ENCODE results near the gene SAT1.
"Not testable (repeated sequence)": the region's sequence is repeated elsewhere in the genome, so short reads cannot be mapped to it uniquely, and the experiment has no call there.

The SAT1 gene

DNA sequence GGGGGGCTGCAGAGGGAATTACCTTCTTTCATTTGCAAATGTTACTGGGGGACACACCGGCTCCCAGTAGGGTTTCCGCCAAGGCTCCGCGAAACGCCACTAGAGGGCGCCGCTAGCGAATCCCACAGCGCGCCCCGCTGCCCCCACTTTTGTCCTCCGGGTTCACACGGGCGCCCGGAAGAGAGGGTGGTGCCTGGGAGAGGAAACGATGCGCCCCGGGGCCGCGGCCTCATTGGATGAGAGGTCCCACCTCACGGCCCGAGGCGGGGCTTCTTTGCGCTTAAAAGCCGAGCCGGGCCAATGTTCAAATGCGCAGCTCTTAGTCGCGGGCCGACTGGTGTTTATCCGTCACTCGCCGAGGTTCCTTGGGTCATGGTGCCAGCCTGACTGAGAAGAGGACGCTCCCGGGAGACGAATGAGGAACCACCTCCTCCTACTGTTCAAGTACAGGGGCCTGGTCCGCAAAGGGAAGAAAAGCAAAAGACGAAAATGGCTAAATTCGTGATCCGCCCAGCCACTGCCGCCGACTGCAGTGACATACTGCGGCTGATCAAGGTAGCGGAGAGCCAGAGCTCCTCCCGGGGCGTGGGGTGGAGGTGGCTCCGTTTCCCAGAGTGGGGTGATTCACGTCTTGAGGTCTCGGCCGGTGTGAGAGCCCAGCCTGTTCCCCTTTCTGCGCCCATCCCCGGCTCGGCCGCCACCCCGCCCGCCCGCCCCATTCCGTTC is at the start of gene SAT1:
Gene SAT1 (plus strand): TSS at position 311 of the 726 bp plus-strand sequence. CDS start 179 bp downstream, at position 490.
- FAIRE-seq (peak; percentile 88), DNase-seq (ENCODE audit: extremely low spot score, insufficient read length, low read depth) (peak; percentile 45)

- no peak for FAIRE-seq
- DNase-seq (ENCODE audit: extremely low spot score, insufficient read length, low read depth): no peak
Measured at GRCh38 chrX:23736030-23736429, 46.9 kb upstream of the SAT1 start.

- DNase-seq (ENCODE audit: extremely low spot score, insufficient read length, low read depth) (no peak), FAIRE-seq (peak; percentile 33)
Measured at GRCh38 chrX:23737413-23737812, 45.6 kb upstream of the SAT1 start.

DNA sequence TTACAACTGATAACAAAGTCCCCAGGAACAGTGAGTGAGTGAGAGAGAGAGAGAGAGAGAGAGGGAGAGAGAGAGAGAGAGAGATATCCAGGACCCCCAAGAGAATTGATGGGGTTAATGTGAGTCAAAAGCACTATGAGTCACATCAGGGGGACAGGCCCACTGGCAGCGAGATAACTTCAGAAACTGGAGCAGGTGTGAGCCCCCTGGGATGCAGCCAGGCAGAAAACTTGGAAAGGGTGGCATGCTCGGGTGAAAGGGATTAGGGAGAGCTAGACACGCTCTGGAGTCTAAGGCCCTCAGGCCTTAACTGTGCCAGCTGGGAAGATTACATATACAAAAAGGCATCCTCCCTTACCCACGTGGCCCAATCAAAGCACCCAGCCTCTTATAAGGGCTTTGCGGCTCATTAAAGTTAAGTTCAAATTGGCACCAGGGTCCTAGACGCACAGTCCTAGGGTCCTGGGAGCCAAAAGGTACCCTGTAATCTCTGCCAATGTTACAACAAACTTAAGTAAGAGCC is 40.7 kb upstream of the SAT1 start:
- FAIRE-seq: no peak
- no peak for DNase-seq (ENCODE audit: extremely low spot score, insufficient read length, low read depth)

DNA sequence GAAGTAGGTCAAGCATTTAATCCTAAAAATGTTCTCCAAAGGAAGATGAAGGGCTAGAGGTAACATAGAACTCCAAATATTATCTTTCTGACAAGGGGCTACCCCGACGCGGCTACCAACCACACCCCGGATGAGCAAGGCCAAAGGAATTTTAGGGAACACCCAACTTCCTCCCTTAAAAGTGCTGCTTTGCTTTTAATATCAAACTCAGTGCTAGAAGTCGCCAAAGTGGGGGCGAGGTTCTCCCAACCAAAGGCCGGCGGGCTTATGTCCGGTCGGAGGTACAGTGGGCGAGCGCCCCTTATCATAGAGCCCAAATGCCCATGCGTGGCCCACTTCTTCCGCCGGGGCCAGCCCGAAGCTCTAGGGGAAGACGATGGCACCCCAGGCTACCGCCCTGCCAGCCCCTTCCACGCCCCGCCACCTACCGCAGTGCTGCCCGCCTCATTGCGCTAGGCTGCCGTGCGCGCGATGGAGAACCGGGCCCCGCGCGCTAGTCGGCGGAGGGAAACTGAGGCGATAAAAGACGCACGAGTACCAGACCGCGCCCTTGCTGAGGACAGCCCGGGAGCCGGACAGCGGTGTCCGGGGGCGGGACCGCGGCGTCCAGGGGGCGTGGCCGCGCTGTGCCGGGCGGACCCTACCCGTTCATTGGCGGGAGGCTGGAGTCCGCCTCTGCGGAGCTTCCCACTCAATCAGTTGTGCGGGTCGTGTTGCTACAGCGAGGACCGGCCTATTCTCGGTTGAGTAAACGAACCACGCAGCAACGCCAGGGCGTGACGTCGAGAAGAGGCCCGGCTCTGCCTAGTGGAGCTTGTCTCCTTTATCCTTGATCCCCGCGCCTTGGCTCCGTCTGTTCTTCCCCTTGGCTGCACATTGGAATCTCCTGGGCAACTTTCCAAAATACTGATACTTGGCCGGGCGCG is 40.0 kb upstream of the SAT1 start, which contains the start of gene ACOT9:
Gene ACOT9 (minus strand): TSS at position 580 of the 926 bp plus-strand sequence. CDS start 132 bp downstream, at position 448.
- DNase-seq (ENCODE audit: extremely low spot score, insufficient read length, low read depth): peak; percentile 69
- peak; percentile 93 for FAIRE-seq

- FAIRE-seq: not testable (repeated sequence)
Measured at GRCh38 chrX:23743623-23743971, 39.4 kb upstream of the SAT1 start.

DNA sequence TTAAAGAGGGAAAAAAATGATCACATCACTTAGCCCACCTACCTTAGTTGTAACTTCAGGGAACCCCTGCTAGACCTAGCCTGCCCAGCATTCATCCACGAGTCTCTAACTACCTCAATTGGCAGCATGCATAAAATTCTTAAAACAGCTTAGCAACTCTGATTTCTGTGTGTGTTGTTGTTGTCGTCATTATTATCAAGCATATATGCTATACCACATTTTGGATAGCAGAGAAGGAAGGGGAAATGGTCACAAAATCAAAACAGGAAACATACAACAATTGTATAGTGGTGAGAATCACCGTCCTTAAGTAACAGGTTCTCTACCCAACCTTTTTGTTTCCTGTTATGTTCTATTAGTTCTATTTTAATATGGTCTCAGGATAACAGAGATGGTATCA is 37.2 kb upstream of the SAT1 start:
- no peak for DNase-seq (ENCODE audit: extremely low spot score, insufficient read length, low read depth)
- FAIRE-seq: no peak

More at GRCh38 chrX:23743623-23743971, 39.4 kb upstream of the SAT1 start:
- DNase-seq (ENCODE audit: extremely low spot score, insufficient read length, low read depth): not testable (repeated sequence)

DNA sequence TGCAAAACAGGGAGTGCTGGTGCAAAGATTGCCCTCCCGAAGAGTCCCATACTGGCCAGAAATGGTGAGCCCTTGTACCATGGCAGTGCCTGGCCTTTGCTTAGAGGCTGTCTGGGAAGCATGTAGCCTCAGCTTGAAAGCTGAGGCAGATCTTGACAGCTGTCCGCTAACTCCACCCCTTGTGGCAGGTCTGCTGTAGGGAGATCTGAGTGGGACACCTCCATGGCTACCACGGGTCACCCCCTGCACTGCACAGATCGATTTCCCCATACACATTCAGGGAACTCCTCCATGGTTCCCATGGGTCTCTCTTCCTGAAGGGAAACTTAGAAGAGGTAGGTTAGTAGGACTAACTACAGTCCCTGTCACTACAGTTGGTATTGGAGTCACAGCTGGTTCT is 33.8 kb upstream of the SAT1 start:
- DNase-seq (ENCODE audit: extremely low spot score, insufficient read length, low read depth) (no peak), FAIRE-seq (no peak)

DNA sequence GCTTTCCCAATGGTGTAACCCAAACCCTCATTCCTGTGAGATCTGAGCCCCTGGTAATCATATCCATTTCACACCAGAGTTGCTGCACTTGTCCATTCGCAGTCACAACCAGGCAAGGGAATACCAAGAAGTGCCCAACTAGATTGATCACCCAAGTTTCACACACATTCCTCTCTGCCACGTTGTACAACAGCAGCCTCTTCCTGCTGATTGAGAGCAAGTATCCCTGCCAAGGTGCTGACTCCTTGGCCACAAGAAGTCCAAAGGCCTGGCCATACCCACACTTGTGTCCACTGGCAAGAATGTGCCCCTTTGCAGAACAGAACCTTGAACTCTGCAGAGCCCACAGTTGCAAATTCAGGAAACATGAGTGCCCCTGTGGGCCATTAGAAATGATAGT is 33.4 kb upstream of the SAT1 start:
- DNase-seq (ENCODE audit: extremely low spot score, insufficient read length, low read depth): no peak
- no peak for FAIRE-seq

GRCh38 chrX:23752740-23753415 is 30.1 kb upstream of the SAT1 start:
- FAIRE-seq (no peak), DNase-seq (ENCODE audit: extremely low spot score, insufficient read length, low read depth) (no peak)

GRCh38 chrX:23754664-23755063 is 28.3 kb upstream of the SAT1 start:
- DNase-seq (ENCODE audit: extremely low spot score, insufficient read length, low read depth) (no peak), FAIRE-seq (no peak)

- no peak for DNase-seq (ENCODE audit: extremely low spot score, insufficient read length, low read depth)
- peak; percentile 82 for FAIRE-seq
Measured at GRCh38 chrX:23756165-23756564, 26.8 kb upstream of the SAT1 start.

DNA sequence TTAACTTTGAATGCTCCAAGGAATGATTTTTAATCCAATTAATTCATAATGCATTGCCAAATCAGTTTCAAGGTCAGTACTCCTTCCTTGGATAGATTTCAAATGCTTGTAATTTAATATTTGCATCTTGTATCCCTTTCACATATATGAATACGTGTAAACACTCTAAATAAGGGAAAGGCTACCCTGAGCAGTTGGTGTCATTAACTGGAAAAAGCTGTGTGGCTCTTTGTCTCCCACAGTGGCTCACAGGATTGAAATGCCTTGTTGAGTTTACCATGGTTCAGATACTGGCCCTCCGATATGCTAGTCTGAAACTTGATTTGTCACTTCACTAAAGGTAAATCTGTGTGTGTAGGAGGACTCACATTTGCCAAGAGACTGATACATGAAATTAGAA is 23.2 kb upstream of the SAT1 start:
- FAIRE-seq (no peak), DNase-seq (ENCODE audit: extremely low spot score, insufficient read length, low read depth) (no peak)

GRCh38 chrX:23764188-23764984 is 18.6 kb upstream of the SAT1 start:
- FAIRE-seq: no peak

DNA sequence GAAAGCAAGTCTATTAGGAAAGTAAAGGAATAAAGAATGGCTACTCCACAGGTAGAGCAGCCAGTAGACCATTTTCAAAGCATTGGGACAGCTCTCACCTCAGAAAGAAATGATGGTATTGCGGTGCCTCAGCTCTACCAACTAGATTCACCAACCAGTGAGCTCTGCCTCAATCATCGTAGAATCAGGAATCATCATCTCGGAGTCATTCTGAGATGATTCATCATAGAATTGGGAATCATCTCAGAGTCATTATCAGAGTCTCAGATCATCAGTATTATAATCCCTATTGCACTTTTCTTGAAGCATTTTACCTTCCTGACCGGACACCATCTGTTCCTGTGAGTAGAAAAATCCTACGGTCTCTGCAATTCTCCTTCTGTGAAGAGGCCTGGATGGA is 17.5 kb upstream of the SAT1 start:
- DNase-seq (ENCODE audit: extremely low spot score, insufficient read length, low read depth) (no peak), FAIRE-seq (no peak)

More at GRCh38 chrX:23764188-23764984, 18.6 kb upstream of the SAT1 start:
- DNase-seq (ENCODE audit: extremely low spot score, insufficient read length, low read depth): no peak

GRCh38 chrX:23765868-23766267 is 17.1 kb upstream of the SAT1 start:
- DNase-seq (ENCODE audit: extremely low spot score, insufficient read length, low read depth) (no peak), FAIRE-seq (no peak)

DNA sequence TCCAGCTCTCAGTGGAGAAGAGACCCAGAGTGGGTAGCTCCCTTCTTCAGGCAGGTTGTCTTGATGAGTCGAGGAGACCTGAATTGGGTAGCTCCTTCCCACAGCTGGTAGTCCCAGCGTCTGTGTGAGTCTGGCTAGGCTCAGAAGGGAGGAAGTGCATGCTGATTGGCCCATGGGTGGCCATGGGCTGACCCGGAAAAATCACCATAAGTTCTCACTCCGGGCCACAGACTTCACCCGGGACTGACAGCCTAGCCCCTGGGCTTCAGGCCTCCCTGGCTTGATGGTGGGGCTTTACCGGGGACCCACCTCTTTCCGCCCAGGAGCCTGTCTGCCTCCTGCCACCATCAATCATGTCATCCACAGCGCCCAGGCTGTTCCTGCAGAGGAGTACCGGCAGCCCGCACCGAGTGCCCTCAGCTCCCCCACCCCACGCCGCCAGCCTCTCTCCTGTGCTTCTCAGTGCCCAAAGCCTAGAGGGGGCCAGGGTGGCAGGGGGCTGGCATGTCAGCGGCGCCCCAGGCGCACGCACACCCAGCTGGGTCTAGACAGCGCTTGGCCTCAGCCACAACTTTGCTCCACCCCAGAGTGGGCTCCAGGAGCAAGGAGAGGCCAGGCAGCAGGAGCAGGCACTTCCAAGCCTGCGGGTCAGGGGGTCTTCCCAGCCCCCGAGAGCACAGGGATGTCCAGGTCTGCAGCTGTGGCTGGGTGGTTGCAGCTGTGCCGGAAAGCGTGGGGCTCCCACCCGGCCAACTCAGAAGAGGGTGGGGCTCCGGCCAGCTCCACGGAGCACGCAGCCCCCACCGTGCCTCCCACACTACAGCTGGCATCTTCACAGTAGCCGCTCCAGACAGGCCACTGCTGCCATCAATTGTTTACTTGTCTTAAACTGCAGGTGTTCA is 16.1 kb upstream of the SAT1 start:
- no peak for FAIRE-seq
- no peak for DNase-seq (ENCODE audit: extremely low spot score, insufficient read length, low read depth)

GRCh38 chrX:23770142-23770541 is 12.8 kb upstream of the SAT1 start:
- no peak for DNase-seq (ENCODE audit: extremely low spot score, insufficient read length, low read depth)
- FAIRE-seq: no peak

All from GM18507 (cell line).